ENCODE data around the gene ABCC6. TPM values are rescaled to one million over a fixed set of nuclear protein-coding genes. Genes with fewer than 3 reads are reported as not detected.

The ABCC6 gene
- total and polyA plus RNA-seq, 2 donors (not counting 3 experiments of a cell fraction or from before 2014, with no cell fraction given): 0.07 to 0.84 TPM

DNA sequence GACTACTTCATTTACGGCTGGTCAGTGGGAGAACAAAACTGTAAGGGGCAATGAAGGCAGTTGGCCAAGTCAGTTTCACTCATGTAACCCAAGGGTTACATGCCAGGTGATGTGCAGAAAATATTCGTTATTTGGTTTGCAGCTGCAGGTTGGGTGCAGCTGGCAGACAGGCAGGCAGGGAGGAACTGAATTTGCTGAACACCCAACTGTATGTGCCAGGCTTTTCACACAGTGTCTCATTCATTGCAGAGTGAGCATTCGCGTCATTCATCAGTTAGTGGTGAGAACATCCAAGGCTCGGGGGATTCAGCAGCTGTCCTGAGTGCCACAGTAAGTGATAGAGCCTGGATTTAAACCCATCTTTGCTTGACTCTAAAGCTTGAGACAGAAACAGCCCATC, 59.7 kb downstream of the ABCC6 start:
- H3K4me2 ChIP-seq (ENCODE audit: insufficient read depth, low read length): no peak overlapping the region
- peaks cover 0 to 1% of the 10 kb centered on the region in 2 experiments for H3K27me3 ChIP-seq (ENCODE audit: control insufficient read depth in 2 of 2, insufficient read depth in 2 of 2, low read length in 2 of 2)
- dilution Hi-C loops (cut with MboI; ENCODE audit: extremely low pct_ligation_motif_present, low sequenced_read_pairs): no loop called here
- no peaks in the 10 kb centered on the region for H3K9me1 ChIP-seq (replicated peaks; ENCODE audit: control insufficient read depth, extremely low read depth, insufficient read depth, low read length)
- no peak overlapping the region for H2AFZ ChIP-seq (ENCODE audit: low read depth, low read length)
- BruUV-seq (replicated peaks): no TSS peak
- intact Hi-C loops (cut with micrococcal nuclease): no loop called here
- no peaks in the 10 kb centered on the region for H3K79me2 ChIP-seq (ENCODE audit: control insufficient read depth, insufficient read depth, low read length)
- H4K20me1 ChIP-seq (replicated peaks; ENCODE audit: control insufficient read depth, extremely low read depth, insufficient read depth, low read length): no peaks in the 10 kb centered on the region
- TF ChIP-seq FOS (IDR thresholded peaks at IDR 0.05; ENCODE audit: borderline replicate concordance, insufficient read depth, low read length): no peak
- TF ChIP-seq MAX (IDR thresholded peaks at IDR 0.05; ENCODE audit: insufficient read depth, insufficient read length): no peak
- no peak for TF ChIP-seq EZH2 (IDR thresholded peaks at IDR 0.05; ENCODE audit: borderline replicate concordance, low read depth, low read length, severe bottlenecking)
- TF ChIP-seq CTCF (IDR thresholded peaks at IDR 0.05; ENCODE audit: extremely low read depth in 1 of 2, insufficient read depth in 1 of 2, low read depth in 1 of 2, low read length in 2 of 2): no peak
- TF ChIP-seq POLR2A (IDR thresholded peaks at IDR 0.05; ENCODE audit: low read depth, low read length): no peak
- no peak for TF ChIP-seq GATA2 (IDR thresholded peaks at IDR 0.05; ENCODE audit: insufficient read depth, insufficient read length, low read depth, low read length)
- no peak for TF ChIP-seq MYC (IDR thresholded peaks at IDR 0.05; ENCODE audit: low read depth, low read length)
- no peak for TF ChIP-seq JUN (IDR thresholded peaks at IDR 0.05; ENCODE audit: borderline replicate concordance, insufficient read depth, insufficient read length, low read depth)
- no peak for TF ChIP-seq POLR2AphosphoS5 (IDR thresholded peaks at IDR 0.05; ENCODE audit: insufficient read depth, low read depth, low read length)
- ChIA-PET CTCF (no interaction called here), POLR2A (no interaction called here)
- H3K9me3 ChIP-seq (replicated peaks; ENCODE audit: control insufficient read depth, insufficient read depth, low read length): no peaks in the 10 kb centered on the region
- no peaks in the 10 kb centered on the region for H3K4me1 ChIP-seq (ENCODE audit: control insufficient read depth, extremely low read depth, insufficient read depth, low read length)
- H3K36me3 ChIP-seq (ENCODE audit: control insufficient read depth in 2 of 2, extremely low read depth in 1 of 2, insufficient read depth in 2 of 2, low read length in 2 of 2): no peaks in the 10 kb centered on the region
- no peak overlapping the region for H3K27ac ChIP-seq (ENCODE audit: insufficient read depth, low read depth, low read length)
- H3K4me3 ChIP-seq (replicated peaks in 1 of 3; ENCODE audit: insufficient read depth in 1 of 3, low read depth in 1 of 3, low read length in 3 of 3): no peak overlapping the region
- no peak overlapping the region for H3K9ac ChIP-seq (replicated peaks; ENCODE audit: extremely low read depth, insufficient read depth, low read length)
- DNase-seq (ENCODE audit: low read depth, low spot score) (no peak), FAIRE-seq (no peak)

Data from endothelial cell of umbilical vein (primary cell).